ENCODE measurements around the gene IGF2BP1.
A peak's percentile ranks its signal among the peaks of the same experiment; 100 is the strongest.

GRCh38 chr17:48954300-48954755 is 42.9 kb upstream of the IGF2BP1 start:
- TF ChIP-seq CTCF (IDR thresholded peaks at IDR 0.05) (peak; percentile 83), ZFX (IDR thresholded peaks at IDR 0.05; ENCODE audit: borderline replicate concordance) (no peak)
